Gastroesophageal sphincter (tissue), 4 donors: Measurements from ENCODE around the gene SCAND1. TPM values are rescaled to one million over a fixed set of nuclear protein-coding genes. Genes with fewer than 3 reads are reported as not detected.

Experiments used
- ATAC-seq: fragments of 150-250 bp; one replicate; pipeline ENCODE4 v1.9.1; 2016; ENCODE audit warnings: mild to moderate bottlenecking, moderate library complexity
- H3K27ac ChIP-seq, 4 donors: fragments of 200-600 bp; sonication (generic) in 3 of 4; 1 replicate in 3 of 4; 2 replicates in 1 of 4; pipeline ENCODE4 v1.5.1; 2016 to 2019
- H3K27me3 ChIP-seq: fragments of 200-600 bp; sonication (generic); one replicate; pipeline ENCODE4 v1.5.1; 2019
- H3K36me3 ChIP-seq, 2 donors: fragments of 200-600 bp; sonication (generic); one replicate each; pipeline ENCODE4 v1.5.1; 2019; ENCODE audit warnings: control low read depth in 1 of 2
- H3K4me1 ChIP-seq, 3 donors: fragments of 200-600 bp; sonication (generic); 1 replicate in 2 of 3; 2 replicates in 1 of 3; pipeline ENCODE4 v1.5.1; 2016 to 2019; ENCODE audit warnings: control low read depth in 2 of 3
- H3K4me3 ChIP-seq, 2 donors: fragments of 200-600 bp; sonication (generic); one replicate each; pipeline ENCODE4 v1.5.1; 2019; ENCODE audit warnings: mild to moderate bottlenecking in 1 of 2, moderate library complexity in 1 of 2
- H3K9me3 ChIP-seq, 3 donors: fragments of 200-600 bp; sonication (generic); one replicate each; pipeline ENCODE4 v1.5.1; 2017 to 2019; ENCODE audit warnings: control low read depth in 2 of 3
- EP300 ChIP-seq: sonication (generic); formaldehyde crosslinking; IDR thresholded peaks from one replicate; pipeline ENCODE4 v1.6.1; 2017; ENCODE audit warnings: antibody characterized with exemption, mild to moderate bottlenecking
- POLR2A ChIP-seq, 2 donors: fragments of 450-650 bp; IDR thresholded peaks; one replicate each; pipeline ENCODE4 v1.6.1; 2017; ENCODE audit warnings: antibody characterized with exemption in 2 of 2, mild to moderate bottlenecking in 2 of 2, moderate library complexity in 1 of 2
- POLR2AphosphoS5 ChIP-seq: sonication (generic); formaldehyde crosslinking; IDR thresholded peaks from one replicate; pipeline ENCODE4 v1.6.1; 2017; ENCODE audit warnings: antibody characterized with exemption
- WGBS, 2 donors: methylation state at CpG; one replicate each; pipeline ENCODE4 v1.1.5; 2018; ENCODE audit warnings: low coverage in 1 of 2; 5-methylcytosine and 5-hydroxymethylcytosine counted together
- total RNA-seq, 4 donors: library from RNA; depleted of rRNA; stranded (reverse); fragments of >200 nt; gene quantifications; one replicate each; pipeline ENCODE4 v1.1.0, GENCODE V29; 2016
- TF ChIP-seq, protein P1 (sequence below), 4 experiments: fragments of 200-600 bp in 2 of 4; fragments of 450-650 bp in 2 of 4; sonication (generic) in 1 of 4; IDR thresholded peaks; one replicate each; pipeline ENCODE4 v1.5.1; 2017 to 2019; ENCODE audit warnings: antibody characterized with exemption in 4 of 4, mild to moderate bottlenecking in 2 of 4, moderate library complexity in 2 of 4

The SCAND1 gene
- total RNA-seq, 4 donors from 2014 or later, result 47.9 to 95.2 (median 90.7) TPM

DNA sequence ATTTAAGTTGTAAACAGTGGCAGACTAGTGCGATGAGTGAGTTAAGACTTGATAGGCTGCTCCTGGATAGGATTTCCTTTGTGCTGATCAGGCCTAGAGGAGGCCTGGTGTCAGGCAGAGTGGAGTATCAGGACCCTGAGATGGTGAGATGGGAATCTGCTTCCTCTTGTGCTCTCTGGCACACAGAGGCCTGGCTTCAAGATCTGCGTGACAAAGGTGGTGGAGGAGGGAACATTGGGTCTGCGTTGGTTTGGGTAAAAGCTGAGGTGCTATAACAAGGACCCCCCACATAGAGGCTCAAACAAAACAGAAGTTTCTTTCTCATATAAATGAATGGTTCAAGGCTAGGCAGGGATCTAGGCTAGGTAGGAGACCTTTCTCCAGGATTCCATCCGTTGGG, 20.3 kb downstream of the SCAND1 start:
- H3K27ac ChIP-seq, result no peak overlapping the region
- no peaks in the 10 kb centered on the region for H3K9me3 ChIP-seq
- no peak overlapping the region for H3K4me3 ChIP-seq
- TF ChIP-seq POLR2AphosphoS5 (no peak), EP300 (no peak), POLR2A (IDR thresholded peaks at IDR 0.05) (no peak)
- TF ChIP-seq, protein P1, sequence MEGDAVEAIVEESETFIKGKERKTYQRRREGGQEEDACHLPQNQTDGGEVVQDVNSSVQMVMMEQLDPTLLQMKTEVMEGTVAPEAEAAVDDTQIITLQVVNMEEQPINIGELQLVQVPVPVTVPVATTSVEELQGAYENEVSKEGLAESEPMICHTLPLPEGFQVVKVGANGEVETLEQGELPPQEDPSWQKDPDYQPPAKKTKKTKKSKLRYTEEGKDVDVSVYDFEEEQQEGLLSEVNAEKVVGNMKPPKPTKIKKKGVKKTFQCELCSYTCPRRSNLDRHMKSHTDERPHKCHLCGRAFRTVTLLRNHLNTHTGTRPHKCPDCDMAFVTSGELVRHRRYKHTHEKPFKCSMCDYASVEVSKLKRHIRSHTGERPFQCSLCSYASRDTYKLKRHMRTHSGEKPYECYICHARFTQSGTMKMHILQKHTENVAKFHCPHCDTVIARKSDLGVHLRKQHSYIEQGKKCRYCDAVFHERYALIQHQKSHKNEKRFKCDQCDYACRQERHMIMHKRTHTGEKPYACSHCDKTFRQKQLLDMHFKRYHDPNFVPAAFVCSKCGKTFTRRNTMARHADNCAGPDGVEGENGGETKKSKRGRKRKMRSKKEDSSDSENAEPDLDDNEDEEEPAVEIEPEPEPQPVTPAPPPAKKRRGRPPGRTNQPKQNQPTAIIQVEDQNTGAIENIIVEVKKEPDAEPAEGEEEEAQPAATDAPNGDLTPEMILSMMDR (IDR thresholded peaks at IDR 0.05), result no peak
- H3K27me3 ChIP-seq, result no peaks in the 10 kb centered on the region
- ATAC-seq, result no peak
- 86 to 95% methylated on average over 2 of the region's 4 CpGs for WGBS, 2 donors
- peaks cover 0 to 87% of the 10 kb centered on the region in 2 donors for H3K36me3 ChIP-seq
- H3K4me1 ChIP-seq, result no peaks in the 10 kb centered on the region

DNA sequence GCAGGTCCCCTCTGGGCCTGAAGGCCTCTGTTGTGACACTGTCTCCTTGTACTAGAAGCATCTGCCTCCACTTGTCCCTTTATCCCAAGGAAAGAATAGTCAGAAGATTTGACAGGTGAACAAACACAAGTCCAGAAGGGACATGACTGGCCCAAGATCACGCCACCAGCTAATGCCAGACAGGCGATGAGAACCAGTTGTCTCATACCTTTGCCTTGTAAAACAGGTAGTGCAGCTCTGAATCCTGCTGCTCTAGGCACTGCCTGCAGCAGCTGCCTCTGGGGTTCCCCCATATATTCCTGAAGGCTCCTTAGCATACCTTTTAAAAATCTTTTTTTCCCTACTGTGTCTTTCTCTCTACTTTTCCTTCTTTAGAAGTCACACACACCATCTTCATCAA, 25.0 kb downstream of the SCAND1 start:
- TF ChIP-seq POLR2A (IDR thresholded peaks at IDR 0.05) (no peak), EP300 (no peak), POLR2AphosphoS5 (no peak)
- TF ChIP-seq, protein P1 (IDR thresholded peaks at IDR 0.05), result no peak
- 100% methylated on average over 2 of the region's 2 CpGs for WGBS, 2 donors
- H3K9me3 ChIP-seq, result no peaks in the 10 kb centered on the region
- H3K36me3 ChIP-seq, result peaks cover 0 to 73% of the 10 kb centered on the region in 2 donors
- no peak overlapping the region for H3K27ac ChIP-seq
- H3K4me3 ChIP-seq, result no peak overlapping the region
- no peaks in the 10 kb centered on the region for H3K4me1 ChIP-seq
- no peaks in the 10 kb centered on the region for H3K27me3 ChIP-seq
- ATAC-seq, result no peak

DNA sequence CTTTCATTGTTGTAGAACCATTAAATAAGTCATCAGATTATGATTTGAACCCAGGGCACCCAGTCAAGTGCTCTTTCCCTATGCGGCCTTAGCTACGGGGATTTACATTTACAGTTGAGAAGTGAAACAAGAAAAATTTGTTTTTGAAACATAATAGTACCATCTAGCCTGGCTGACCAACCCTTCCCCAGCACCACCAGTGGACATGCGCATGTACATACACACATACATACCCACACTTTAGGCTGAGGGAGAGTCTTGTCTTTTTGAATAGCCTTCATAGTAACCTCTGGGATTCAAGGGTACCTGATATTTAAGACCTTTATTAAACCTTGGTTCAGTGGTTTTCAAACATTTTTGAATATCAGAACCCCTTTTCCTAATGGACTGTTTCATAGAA, 33.8 kb downstream of the SCAND1 start:
- no peaks in the 10 kb centered on the region for H3K4me1 ChIP-seq
- H3K27me3 ChIP-seq, result no peaks in the 10 kb centered on the region
- TF ChIP-seq POLR2AphosphoS5 (no peak), EP300 (no peak), POLR2A (IDR thresholded peaks at IDR 0.05) (no peak)
- TF ChIP-seq, protein P1 (IDR thresholded peaks at IDR 0.05), result no peak
- no peak overlapping the region for H3K4me3 ChIP-seq
- ATAC-seq, result no peak
- H3K9me3 ChIP-seq, result no peaks in the 10 kb centered on the region
- H3K27ac ChIP-seq, result no peak overlapping the region
- 93 to 98% methylated on average over 3 of the region's 3 CpGs for WGBS, 2 donors
- peaks cover 0 to 83% of the 10 kb centered on the region in 2 donors for H3K36me3 ChIP-seq

DNA sequence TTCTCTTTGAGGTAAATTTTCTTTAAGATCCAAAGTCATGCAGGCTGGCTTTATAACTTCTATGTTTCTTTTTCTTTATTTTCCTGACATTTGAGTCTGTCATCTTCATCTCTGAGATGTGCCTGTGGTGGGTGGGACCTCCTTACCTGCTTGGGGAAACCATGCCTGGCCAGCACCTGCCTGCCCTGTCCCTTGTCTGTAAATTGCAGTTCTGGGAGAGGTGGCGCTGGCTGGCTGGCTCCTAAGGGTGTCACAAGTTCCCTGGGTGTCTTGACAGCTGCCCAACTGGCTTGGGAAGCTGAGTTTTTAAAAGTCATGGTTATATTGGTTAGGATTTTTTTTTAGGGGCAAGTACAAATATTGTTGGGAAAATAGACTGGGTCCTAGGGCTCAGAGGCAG, 36.3 kb downstream of the SCAND1 start:
- no peaks in the 10 kb centered on the region for H3K4me1 ChIP-seq
- no peak overlapping the region for H3K4me3 ChIP-seq
- H3K27ac ChIP-seq, result no peak overlapping the region
- ATAC-seq, result no peak
- H3K36me3 ChIP-seq, result peaks cover 0 to 95% of the 10 kb centered on the region in 2 donors
- no peaks in the 10 kb centered on the region for H3K27me3 ChIP-seq
- WGBS, 2 donors, result 100% methylated on average over 1 of the region's 1 CpG; no CpG with 5 or more reads in 1 of the 2 donors
- TF ChIP-seq, protein P1 (IDR thresholded peaks at IDR 0.05), result no peak
- no peaks in the 10 kb centered on the region for H3K9me3 ChIP-seq

DNA sequence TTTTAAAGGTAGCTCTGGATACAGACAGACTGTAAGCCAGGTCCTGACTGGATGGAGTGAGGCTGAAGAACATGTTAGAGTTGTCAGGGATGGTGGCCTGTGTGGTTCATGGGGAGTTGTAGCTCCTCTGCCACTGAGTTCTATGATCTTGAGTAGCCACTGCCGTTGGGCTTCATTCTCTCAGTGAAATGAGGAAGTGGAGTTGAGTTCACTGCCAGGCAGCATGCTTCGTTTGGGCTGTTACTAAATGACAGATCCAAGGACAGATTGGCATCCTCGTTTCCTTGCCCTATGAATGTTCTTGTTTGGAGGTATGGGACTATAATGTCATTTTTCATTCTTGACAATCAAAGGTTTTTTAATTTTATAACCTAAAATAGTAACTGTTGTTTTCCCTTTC, 37.2 kb downstream of the SCAND1 start:
- no peak overlapping the region for H3K27ac ChIP-seq
- no peak overlapping the region for H3K4me3 ChIP-seq
- H3K27me3 ChIP-seq, result no peaks in the 10 kb centered on the region
- no peaks in the 10 kb centered on the region for H3K9me3 ChIP-seq
- 58 to 69% methylated on average over 3 of the region's 3 CpGs for WGBS, 2 donors
- no peaks in the 10 kb centered on the region for H3K4me1 ChIP-seq
- ATAC-seq, result no peak
- peaks cover 0 to 95% of the 10 kb centered on the region in 2 donors for H3K36me3 ChIP-seq
- TF ChIP-seq, protein P1 (IDR thresholded peaks at IDR 0.05), result no peak
- TF ChIP-seq POLR2A (IDR thresholded peaks at IDR 0.05) (no peak), POLR2AphosphoS5 (no peak), EP300 (no peak)
